GM23248 (cell line): Measurements from ENCODE around the gene TBX1. TPM values are rescaled to one million over a fixed set of nuclear protein-coding genes. Genes with fewer than 3 reads are reported as not detected.

Experiments
- DNase-seq: peaks from one replicate; pipeline ENCODE4 v3.0.0-alpha.2; 2015
- H2AFZ ChIP-seq: fragments of 200-600 bp; sonication (generic); 2 replicates; pipeline ENCODE4 v1.6.1; 2016; ENCODE audit warnings: antibody characterized with exemption
- H3F3A ChIP-seq: fragments of 200-600 bp; sonication (generic); 2 replicates; pipeline ENCODE4 v1.6.1; 2016; ENCODE audit warnings: mild to moderate bottlenecking, antibody characterized with exemption, mixed run types; ENCODE audit not compliant: insufficient read depth
- H3K27ac ChIP-seq: fragments of 200-600 bp; sonication (generic); 2 replicates; pipeline ENCODE4 v1.5.1; 2016; ENCODE audit warnings: mild to moderate bottlenecking
- H3K27me3 ChIP-seq: fragments of 200-600 bp; sonication (generic); replicated peaks from 2 replicates; pipeline ENCODE4 v1.6.1; 2016; ENCODE audit warnings: mild to moderate bottlenecking; ENCODE audit not compliant: insufficient read depth
- H3K36me3 ChIP-seq: fragments of 200-600 bp; sonication (generic); 2 replicates; pipeline ENCODE4 v1.6.1; 2016; ENCODE audit warnings: low read depth, mild to moderate bottlenecking
- H3K4me1 ChIP-seq: fragments of 200-600 bp; sonication (generic); 2 replicates; pipeline ENCODE4 v1.6.1; 2016; ENCODE audit warnings: mild to moderate bottlenecking; ENCODE audit not compliant: insufficient read depth
- H3K4me2 ChIP-seq: fragments of 200-600 bp; sonication (generic); one replicate; pipeline ENCODE4 v1.6.1; 2016; ENCODE audit warnings: mild to moderate bottlenecking; ENCODE audit not compliant: unreplicated experiment
- H3K4me3 ChIP-seq: fragments of 200-600 bp; sonication (generic); 2 replicates; pipeline ENCODE4 v1.5.1; 2016; ENCODE audit warnings: mild to moderate bottlenecking
- H3K79me2 ChIP-seq: fragments of 200-600 bp; sonication (generic); 2 replicates; pipeline ENCODE4 v1.6.1; 2016; ENCODE audit warnings: mild to moderate bottlenecking; ENCODE audit not compliant: insufficient read depth
- H3K9ac ChIP-seq: fragments of 200-600 bp; sonication (generic); 2 replicates; pipeline ENCODE4 v1.6.1; 2016; ENCODE audit warnings: mild to moderate bottlenecking
- H3K9me2 ChIP-seq: fragments of 200-600 bp; sonication (generic); 2 replicates; pipeline ENCODE4 v1.6.1; 2016; ENCODE audit warnings: mixed run types, mild to moderate bottlenecking, moderate library complexity; ENCODE audit not compliant: insufficient read depth
- H3K9me3 ChIP-seq: fragments of 200-600 bp; sonication (generic); one replicate; pipeline ENCODE4 v1.6.1; 2017; ENCODE audit warnings: low read depth
- H4K20me1 ChIP-seq: fragments of 200-600 bp; sonication (generic); 2 replicates; pipeline ENCODE4 v1.6.0; 2016; ENCODE audit not compliant: insufficient read depth
- EZH2 ChIP-seq: fragments of 200-600 bp; sonication (generic); IDR thresholded peaks from 2 replicates; pipeline ENCODE4 v1.6.1; 2018; ENCODE audit warnings: antibody characterized with exemption, mild to moderate bottlenecking; ENCODE audit not compliant: insufficient read depth, poor library complexity, severe bottlenecking
- EZH2phosphoT487 ChIP-seq: fragments of 200-600 bp; sonication (generic); IDR thresholded peaks from 2 replicates; pipeline ENCODE4 v1.6.1; 2018; ENCODE audit warnings: antibody characterized with exemption, moderate library complexity, mild to moderate bottlenecking, low read depth; ENCODE audit not compliant: insufficient read depth
- WGBS, 2 experiments: methylation state at CpG; one replicate each; pipeline ENCODE4 v1.1.6; 2015 to 2017; ENCODE audit warnings: low lambda C conversion rate in 2 of 2, low coverage in 1 of 2; ENCODE audit errors: missing lambda C conversion rate in 2 of 2; 5-methylcytosine and 5-hydroxymethylcytosine counted together
- in situ Hi-C: fragments of 300-500 bp; cut with MboI; formaldehyde crosslinking; loops from 2 replicates; pipeline ENCODE4 v1.15.0; 2020
- polyA plus RNA-seq: library from polyadenylated mRNA; unstranded; fragments of >200 nt; fragmentation: Nextera tagmentation; extraction: Ambion mirVana; gene quantifications from 2 replicates; pipeline ENCODE4 v1.2.1, GENCODE V29; 2016
- total RNA-seq: library from RNA; depleted of rRNA; stranded (reverse); fragments of >200 nt; shearing (Covaris generic); gene quantifications from 2 replicates; pipeline ENCODE4 v1.2.3, GENCODE V29; 2014

The TBX1 gene
- total and polyA plus RNA-seq, 2 experiments from 2014 or later = 2.8 to 4.6 TPM

DNA sequence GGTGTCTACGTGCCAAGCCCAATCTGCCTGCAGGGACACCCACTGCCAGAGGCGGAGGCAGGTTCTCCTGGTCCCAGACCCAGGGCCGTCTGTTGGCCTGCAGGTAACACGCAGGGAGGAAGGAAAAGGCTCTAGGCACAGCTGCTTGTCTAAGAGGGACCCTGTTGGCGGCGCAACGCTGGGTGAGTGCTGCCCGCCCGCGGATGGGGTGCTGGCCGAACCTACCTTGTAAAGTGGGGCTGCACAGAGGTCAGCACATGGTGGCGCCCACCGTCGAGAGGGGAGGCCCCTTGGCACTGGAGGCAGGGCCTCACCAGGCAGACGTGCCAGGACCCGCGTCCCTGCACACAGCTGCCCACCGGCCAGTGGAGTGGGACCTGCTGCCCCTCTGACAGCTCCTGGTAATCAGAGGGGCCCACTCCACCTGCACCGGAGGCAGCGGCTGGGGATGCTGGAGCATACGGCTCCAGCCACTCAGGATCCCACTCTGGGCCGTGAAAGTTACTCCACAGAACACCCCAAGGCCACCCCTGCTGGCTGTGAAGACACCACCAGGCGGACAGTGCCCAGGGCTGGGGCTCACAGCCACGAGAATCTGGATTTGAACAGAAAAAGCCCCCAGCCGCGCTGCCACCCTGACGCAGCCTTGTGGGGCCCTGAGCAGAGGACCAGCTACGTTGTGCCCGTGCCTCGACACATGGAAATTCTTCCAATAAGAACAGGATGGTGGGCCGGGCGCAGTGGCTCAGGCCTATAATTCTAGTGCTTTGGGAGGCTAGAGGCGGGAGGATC, 24.0 kb downstream of the TBX1 start:
- no peaks in the 10 kb centered on the region for H3K4me1 ChIP-seq
- no peak overlapping the region for H2AFZ ChIP-seq
- H3K9me3 ChIP-seq = no peaks in the 10 kb centered on the region
- in situ Hi-C loops = no loop called here
- no peaks in the 10 kb centered on the region for H3K36me3 ChIP-seq
- no peaks in the 10 kb centered on the region for H3K79me2 ChIP-seq
- no peak overlapping the region for H3K9ac ChIP-seq
- H3K27me3 ChIP-seq = no peaks in the 10 kb centered on the region
- no peak overlapping the region for H3K4me2 ChIP-seq
- no peaks in the 10 kb centered on the region for H3K9me2 ChIP-seq
- H4K20me1 ChIP-seq = no peaks in the 10 kb centered on the region
- DNase-seq = no peak
- H3F3A ChIP-seq = 0 out of 2 replicates have a peak, but pooled peaks cover 4% of the 10 kb centered on the region
- 94 to 97% methylated on average over 33 of the region's 33 CpGs for WGBS, 2 experiments
- no peak for TF ChIP-seq EZH2
- no peak for TF ChIP-seq EZH2phosphoT487
- H3K4me3 ChIP-seq = no peak overlapping the region
- H3K27ac ChIP-seq = no peak overlapping the region

DNA sequence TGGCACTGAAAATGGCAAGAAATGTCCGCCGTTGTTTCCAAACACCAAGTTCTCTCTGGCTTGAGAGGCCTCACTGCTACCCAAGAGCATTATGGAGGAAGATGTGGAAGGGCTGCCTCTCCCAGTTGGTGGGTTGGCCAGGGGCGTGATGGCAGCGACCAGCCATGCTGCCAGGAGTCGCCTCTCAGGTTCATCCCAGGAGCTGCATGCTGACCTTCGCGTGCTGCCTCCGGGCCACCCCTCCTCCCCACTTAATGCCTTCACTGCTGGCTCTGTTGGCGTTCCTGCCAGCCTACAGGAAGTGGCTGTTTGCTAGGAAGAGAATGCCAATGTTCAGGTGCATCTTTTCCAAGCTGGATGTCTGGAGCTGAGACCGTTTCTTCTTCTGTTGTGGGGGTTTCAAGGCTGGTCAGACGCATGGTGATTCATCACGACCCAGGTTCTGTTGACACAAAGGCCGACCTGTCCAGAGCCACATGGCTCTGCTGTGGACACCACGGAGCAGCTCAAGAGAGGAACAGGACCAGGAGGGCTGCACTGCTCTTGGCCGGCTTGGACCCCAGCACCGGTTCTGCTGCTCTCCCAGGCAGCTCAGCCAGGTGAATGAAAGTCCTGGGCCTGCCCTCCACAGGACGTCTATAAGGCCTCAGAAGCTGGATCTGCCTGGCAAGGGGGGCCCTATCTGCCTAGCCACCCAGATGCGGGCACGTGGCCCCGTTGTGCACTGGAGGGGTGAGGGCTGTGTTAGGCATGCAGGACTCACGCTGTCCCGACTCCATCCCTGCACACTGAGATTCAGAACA, 25.1 kb downstream of the TBX1 start:
- Histone ChIP-seq H3K4me2 (no peak overlapping the region), H3K79me2 (no peaks in the 10 kb centered on the region), H3K27me3 (no peaks in the 10 kb centered on the region), H4K20me1 (no peaks in the 10 kb centered on the region), H3K9me3 (no peaks in the 10 kb centered on the region), H3K9me2 (no peaks in the 10 kb centered on the region), H3K36me3 (no peaks in the 10 kb centered on the region), H2AFZ (no peak overlapping the region), H3K27ac (no peak overlapping the region), H3K9ac (no peak overlapping the region), H3F3A (no peaks in the 10 kb centered on the region), H3K4me1 (no peaks in the 10 kb centered on the region), H3K4me3 (no peak overlapping the region)
- in situ Hi-C loops = no loop called here
- no peak for TF ChIP-seq EZH2phosphoT487
- TF ChIP-seq EZH2 = no peak
- WGBS, 2 experiments = 89 to 92% methylated on average over 22 of the region's 22 CpGs
- no peak for DNase-seq

DNA sequence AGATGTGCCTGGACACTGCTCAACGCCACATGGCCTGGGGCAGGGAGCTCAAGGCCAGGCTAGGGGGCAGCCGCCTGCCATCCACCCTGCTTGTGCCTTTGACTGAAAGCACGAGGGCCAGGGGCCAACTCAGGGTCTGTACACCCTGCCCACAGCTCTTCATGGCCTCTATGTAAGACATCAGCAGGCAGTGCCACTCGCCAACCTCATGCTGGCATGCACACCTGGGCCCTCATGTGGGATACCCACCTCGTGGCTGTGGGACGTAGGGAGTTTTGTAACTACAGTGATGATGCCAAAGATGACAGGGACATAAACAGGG, 25.6 kb downstream of the TBX1 start:
- Histone ChIP-seq H3K27me3 (no peaks in the 10 kb centered on the region), H4K20me1 (no peaks in the 10 kb centered on the region), H3K36me3 (no peaks in the 10 kb centered on the region), H3K79me2 (no peaks in the 10 kb centered on the region), H3K4me2 (no peak overlapping the region), H2AFZ (no peak overlapping the region), H3K9me3 (no peaks in the 10 kb centered on the region), H3K4me1 (no peaks in the 10 kb centered on the region), H3K9ac (no peak overlapping the region), H3K4me3 (no peak overlapping the region), H3F3A (no peaks in the 10 kb centered on the region), H3K9me2 (no peaks in the 10 kb centered on the region), H3K27ac (no peak overlapping the region)
- 99 to 100% methylated on average over 6 of the region's 6 CpGs for WGBS, 2 experiments
- no peak for TF ChIP-seq EZH2phosphoT487
- no peak for TF ChIP-seq EZH2
- in situ Hi-C loops = no loop called here
- no peak for DNase-seq

DNA sequence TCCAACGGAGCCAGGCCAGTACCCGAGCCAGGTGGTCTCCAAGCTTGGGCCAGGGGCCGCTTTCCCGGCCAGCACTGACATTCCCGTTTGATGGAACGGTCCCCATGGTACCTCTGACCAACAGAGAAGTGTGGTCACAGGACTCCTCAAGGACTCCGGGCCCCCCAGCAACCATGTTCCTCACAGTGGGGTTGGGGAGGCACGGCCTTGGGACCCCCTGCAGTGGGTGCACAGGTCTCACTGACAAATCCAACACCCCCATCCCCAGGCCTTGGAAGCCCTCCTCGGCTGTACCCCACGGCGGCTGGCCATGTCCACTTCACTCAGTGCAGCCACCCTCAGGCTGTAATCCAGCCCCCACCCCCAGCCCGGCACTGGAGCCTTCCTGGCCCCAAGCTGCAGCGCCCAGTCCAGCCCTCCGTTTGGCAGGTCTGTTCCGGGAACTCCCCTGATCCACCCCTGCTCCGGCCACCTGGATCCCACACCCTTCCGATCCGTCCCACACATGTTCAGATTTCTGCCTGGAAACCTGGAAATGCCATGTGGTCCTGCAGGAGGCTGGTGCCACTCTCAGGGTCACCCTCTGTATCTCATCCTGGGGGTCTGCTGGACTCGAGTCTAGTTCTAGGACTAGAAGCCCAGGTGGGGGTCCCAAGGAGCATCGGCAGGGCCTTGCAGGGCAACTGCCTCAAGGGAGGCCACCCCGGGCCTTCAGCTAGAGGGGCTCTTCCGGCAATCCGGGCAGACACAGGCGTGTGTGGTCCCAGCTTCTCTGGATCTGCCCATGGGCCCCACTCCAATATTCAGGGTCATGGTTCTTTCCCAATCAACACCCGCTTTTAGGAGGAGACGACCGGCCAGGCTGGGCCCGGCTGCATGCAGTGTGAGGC, 26.6 kb downstream of the TBX1 start:
- 90 to 94% methylated on average over 27 to 28 of the region's 28 CpGs for WGBS, 2 experiments
- H3K9ac ChIP-seq = no peak overlapping the region
- H3K4me3 ChIP-seq = no peak overlapping the region
- no peaks in the 10 kb centered on the region for H3K9me2 ChIP-seq
- TF ChIP-seq EZH2phosphoT487 (no peak), EZH2 (no peak)
- no peaks in the 10 kb centered on the region for H4K20me1 ChIP-seq
- H2AFZ ChIP-seq = no peak overlapping the region
- H3K79me2 ChIP-seq = no peaks in the 10 kb centered on the region
- H3K27ac ChIP-seq = no peak overlapping the region
- no peaks in the 10 kb centered on the region for H3K27me3 ChIP-seq
- no peak for DNase-seq
- H3K4me2 ChIP-seq = no peak overlapping the region
- in situ Hi-C loops = no loop called here
- H3K9me3 ChIP-seq = no peaks in the 10 kb centered on the region
- no peaks in the 10 kb centered on the region for H3K36me3 ChIP-seq
- H3F3A ChIP-seq = no peaks in the 10 kb centered on the region
- H3K4me1 ChIP-seq = no peaks in the 10 kb centered on the region
